Panc1 (cell line): ENCODE measurements around the gene TRIM25. TPM values are rescaled to one million over a fixed set of nuclear protein-coding genes. Genes with fewer than 3 reads are reported as not detected.

ENCODE experiments used
- ATAC-seq: fragments of 200-7000 bp; cut with Tn5 transposase; 2 replicates; pipeline ENCODE4 v1.9.1; 2020; ENCODE audit warnings: mild to moderate bottlenecking, moderate library complexity
- BruUV-seq: library from RNA; stranded (reverse); fragments of 400-500 nt; replicated peaks from 2 replicates; lab custom pipeline; 2021; lab: Mats Ljungman, UMichigan
- CTCF ChIA-PET: fragments of 300-600 bp; sonication (Branson Sonifier 250); formaldehyde crosslinking; loops from one replicate; lab custom pipeline; 2022; ENCODE audit warnings: antibody characterized with exemption; lab: Charles Lee
- POLR2A ChIA-PET: fragments of 300-600 bp; sonication (Branson Sonifier 250); formaldehyde crosslinking; loops from one replicate; lab custom pipeline; 2022; ENCODE audit warnings: antibody characterized with exemption; lab: Charles Lee
- DNase-seq: peaks from one replicate; pipeline ENCODE4 v3.0.0-alpha.2; 2010; ENCODE audit warnings: low read depth, low spot score
- H3K27ac ChIP-seq: 2 replicates; pipeline ENCODE4 v1.5.1; 2011; ENCODE audit warnings: mild to moderate bottlenecking, low read length, inconsistent platforms
- H3K27me3 ChIP-seq: fragments of 200-500 bp; sonication (Bioruptor generic); 2 replicates; pipeline ENCODE4 v1.6.0; 2014; ENCODE audit warnings: low read length, inconsistent platforms; ENCODE audit not compliant: control insufficient read depth, insufficient read depth
- H3K36me3 ChIP-seq: fragments of 200-500 bp; sonication (Bioruptor generic); 2 replicates; pipeline ENCODE4 v1.5.1; 2014; ENCODE audit warnings: inconsistent platforms, mild to moderate bottlenecking, low read length, moderate library complexity; ENCODE audit not compliant: control insufficient read depth, insufficient read depth
- H3K4me1 ChIP-seq: 2 replicates; pipeline ENCODE4 v1.5.1; 2011; ENCODE audit warnings: inconsistent platforms, mild to moderate bottlenecking, low read length, moderate library complexity; ENCODE audit not compliant: control insufficient read depth, insufficient read depth
- H3K4me3 ChIP-seq, 2 experiments: 2 replicates each; pipeline ENCODE4 v1.5.1; 2011 to 2012; ENCODE audit warnings: low read depth in 2 of 2, low read length in 2 of 2, mild to moderate bottlenecking in 2 of 2, inconsistent platforms in 1 of 2, moderate library complexity in 1 of 2
- H3K9me3 ChIP-seq: fragments of 200-500 bp; sonication (Bioruptor generic); 2 replicates; pipeline ENCODE4 v1.5.1; 2014; ENCODE audit warnings: low read depth, mild to moderate bottlenecking, inconsistent platforms, low read length, moderate library complexity; ENCODE audit not compliant: control insufficient read depth, insufficient read depth
- POLR2AphosphoS5 ChIP-seq: IDR thresholded peaks from 2 replicates; pipeline ENCODE4 v1.6.1; 2012; ENCODE audit warnings: mild to moderate bottlenecking, low read depth, low read length, moderate library complexity
- SIN3A ChIP-seq: IDR thresholded peaks from 2 replicates; pipeline ENCODE4 v1.6.1; 2012; ENCODE audit warnings: low read depth, mild to moderate bottlenecking, low read length, moderate library complexity, borderline replicate concordance; ENCODE audit not compliant: insufficient read depth
- TCF7L2 ChIP-seq: IDR thresholded peaks from 2 replicates; pipeline ENCODE4 v1.6.1; 2011; ENCODE audit warnings: mild to moderate bottlenecking, low read depth, low read length, inconsistent platforms
- in situ Hi-C: cut with HindIII; loops from 2 replicates; pipeline ENCODE4 v1.10.0; 2016; ENCODE audit warnings: low sequenced_read_pairs, low pct_unique_long_range_greater_than_20kb
- intact Hi-C: fragments of 100-400 bp; cut with micrococcal nuclease; formaldehyde crosslinking; loops from one replicate; pipeline ENCODE4 v1.10.0; 2022; ENCODE audit not compliant: unreplicated experiment
- total RNA-seq: library from RNA; stranded (reverse); gene quantifications from one replicate; pipeline ENCODE4 v1.2.1, GENCODE V29; 2021; ENCODE audit not compliant: unreplicated experiment
- TF ChIP-seq, protein P1 (sequence below), 2 experiments: IDR thresholded peaks; 2 replicates each; pipeline ENCODE4 v1.6.1; 2011 to 2012; ENCODE audit warnings: low read depth in 2 of 2, control low read depth in 1 of 2, low read length in 1 of 2, mild to moderate bottlenecking in 1 of 2, moderate library complexity in 1 of 2; ENCODE audit not compliant: insufficient read depth in 1 of 2
- TF ChIP-seq, protein P2 (sequence below): fragments of 450-650 bp; IDR thresholded peaks from 2 replicates; pipeline ENCODE4 v1.5.1; 2017; ENCODE audit warnings: mild to moderate bottlenecking

TRIM25 gene
- total RNA-seq, 1 experiment from 2014 or later = 73.2 TPM

DNA sequence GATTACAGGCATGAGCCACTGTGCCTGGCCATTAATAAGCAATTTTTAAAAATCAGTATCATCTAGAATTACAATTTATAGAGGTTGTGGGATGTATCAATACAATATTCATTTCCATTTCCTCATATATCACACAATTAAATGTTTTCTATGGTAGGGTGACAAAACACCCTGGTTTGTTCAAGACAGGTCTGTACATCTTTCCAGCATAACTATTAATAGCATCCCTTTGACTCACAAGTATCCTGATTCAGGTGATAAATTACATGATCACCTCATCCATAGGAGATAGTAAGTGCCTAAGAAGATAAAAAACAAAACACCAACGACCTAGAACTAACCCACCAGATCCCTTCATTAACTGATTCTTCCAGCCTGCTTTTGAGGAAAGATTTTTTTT lies 33.9 kb upstream of the TRIM25 start:
- H3K36me3 ChIP-seq = peaks cover 28% of the 10 kb centered on the region
- BruUV-seq = no TSS peak
- H3K4me1 ChIP-seq = no peaks in the 10 kb centered on the region
- no peak overlapping the region for H3K27ac ChIP-seq
- CTCF ChIA-PET = no interaction called here
- no peaks in the 10 kb centered on the region for H3K27me3 ChIP-seq
- no peak for ATAC-seq
- DNase-seq = no peak
- H3K9me3 ChIP-seq = no peaks in the 10 kb centered on the region
- intact Hi-C loops = no loop called here
- H3K4me3 ChIP-seq = no peak overlapping the region
- in situ Hi-C loops = no loop called here
- POLR2A ChIA-PET = no interaction called here
- TF ChIP-seq POLR2AphosphoS5 = no peak
- TF ChIP-seq, protein P1, sequence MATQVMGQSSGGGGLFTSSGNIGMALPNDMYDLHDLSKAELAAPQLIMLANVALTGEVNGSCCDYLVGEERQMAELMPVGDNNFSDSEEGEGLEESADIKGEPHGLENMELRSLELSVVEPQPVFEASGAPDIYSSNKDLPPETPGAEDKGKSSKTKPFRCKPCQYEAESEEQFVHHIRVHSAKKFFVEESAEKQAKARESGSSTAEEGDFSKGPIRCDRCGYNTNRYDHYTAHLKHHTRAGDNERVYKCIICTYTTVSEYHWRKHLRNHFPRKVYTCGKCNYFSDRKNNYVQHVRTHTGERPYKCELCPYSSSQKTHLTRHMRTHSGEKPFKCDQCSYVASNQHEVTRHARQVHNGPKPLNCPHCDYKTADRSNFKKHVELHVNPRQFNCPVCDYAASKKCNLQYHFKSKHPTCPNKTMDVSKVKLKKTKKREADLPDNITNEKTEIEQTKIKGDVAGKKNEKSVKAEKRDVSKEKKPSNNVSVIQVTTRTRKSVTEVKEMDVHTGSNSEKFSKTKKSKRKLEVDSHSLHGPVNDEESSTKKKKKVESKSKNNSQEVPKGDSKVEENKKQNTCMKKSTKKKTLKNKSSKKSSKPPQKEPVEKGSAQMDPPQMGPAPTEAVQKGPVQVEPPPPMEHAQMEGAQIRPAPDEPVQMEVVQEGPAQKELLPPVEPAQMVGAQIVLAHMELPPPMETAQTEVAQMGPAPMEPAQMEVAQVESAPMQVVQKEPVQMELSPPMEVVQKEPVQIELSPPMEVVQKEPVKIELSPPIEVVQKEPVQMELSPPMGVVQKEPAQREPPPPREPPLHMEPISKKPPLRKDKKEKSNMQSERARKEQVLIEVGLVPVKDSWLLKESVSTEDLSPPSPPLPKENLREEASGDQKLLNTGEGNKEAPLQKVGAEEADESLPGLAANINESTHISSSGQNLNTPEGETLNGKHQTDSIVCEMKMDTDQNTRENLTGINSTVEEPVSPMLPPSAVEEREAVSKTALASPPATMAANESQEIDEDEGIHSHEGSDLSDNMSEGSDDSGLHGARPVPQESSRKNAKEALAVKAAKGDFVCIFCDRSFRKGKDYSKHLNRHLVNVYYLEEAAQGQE (IDR thresholded peaks at IDR 0.05; ENCODE audit: insufficient read depth in 1 of 2, low read depth in 2 of 2, low read length in 1 of 2) = no peak
- TF ChIP-seq, protein P2, sequence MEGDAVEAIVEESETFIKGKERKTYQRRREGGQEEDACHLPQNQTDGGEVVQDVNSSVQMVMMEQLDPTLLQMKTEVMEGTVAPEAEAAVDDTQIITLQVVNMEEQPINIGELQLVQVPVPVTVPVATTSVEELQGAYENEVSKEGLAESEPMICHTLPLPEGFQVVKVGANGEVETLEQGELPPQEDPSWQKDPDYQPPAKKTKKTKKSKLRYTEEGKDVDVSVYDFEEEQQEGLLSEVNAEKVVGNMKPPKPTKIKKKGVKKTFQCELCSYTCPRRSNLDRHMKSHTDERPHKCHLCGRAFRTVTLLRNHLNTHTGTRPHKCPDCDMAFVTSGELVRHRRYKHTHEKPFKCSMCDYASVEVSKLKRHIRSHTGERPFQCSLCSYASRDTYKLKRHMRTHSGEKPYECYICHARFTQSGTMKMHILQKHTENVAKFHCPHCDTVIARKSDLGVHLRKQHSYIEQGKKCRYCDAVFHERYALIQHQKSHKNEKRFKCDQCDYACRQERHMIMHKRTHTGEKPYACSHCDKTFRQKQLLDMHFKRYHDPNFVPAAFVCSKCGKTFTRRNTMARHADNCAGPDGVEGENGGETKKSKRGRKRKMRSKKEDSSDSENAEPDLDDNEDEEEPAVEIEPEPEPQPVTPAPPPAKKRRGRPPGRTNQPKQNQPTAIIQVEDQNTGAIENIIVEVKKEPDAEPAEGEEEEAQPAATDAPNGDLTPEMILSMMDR = no peak
- no peak for TF ChIP-seq TCF7L2
- TF ChIP-seq SIN3A = no peak

DNA sequence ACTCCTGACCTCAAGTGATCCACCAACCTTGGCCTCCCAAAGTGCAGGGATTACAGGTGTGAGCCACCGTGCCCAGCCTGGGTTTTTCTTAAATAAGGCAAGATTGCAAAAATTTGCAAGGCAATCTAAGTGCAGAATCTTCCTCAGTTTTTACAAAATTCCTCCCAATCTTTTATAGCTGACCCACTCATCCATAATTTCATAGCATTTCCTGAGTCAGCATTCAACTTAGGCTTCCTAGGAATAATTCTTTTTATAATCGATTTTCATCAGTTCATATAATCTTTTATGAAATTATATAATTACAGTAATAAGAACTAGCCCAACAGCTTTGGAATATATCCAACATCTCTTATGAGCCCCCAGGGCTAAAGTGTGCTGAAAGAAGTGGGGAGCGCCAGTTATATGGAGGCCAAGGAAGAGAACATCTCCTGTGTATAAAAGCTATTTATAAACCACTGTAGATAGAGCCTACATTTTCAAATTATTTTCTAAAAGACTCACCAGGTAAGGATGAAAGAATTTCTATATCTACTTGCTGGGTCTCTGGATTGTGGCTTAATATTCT lies 32.2 kb upstream of the TRIM25 start:
- CTCF ChIA-PET = no interaction called here
- POLR2A ChIA-PET = no interaction called here
- Histone ChIP-seq H3K27me3 (no peaks in the 10 kb centered on the region), H3K36me3 (peaks cover 32% of the 10 kb centered on the region), H3K27ac (no peak overlapping the region), H3K4me1 (no peaks in the 10 kb centered on the region), H3K4me3 (no peak overlapping the region), H3K9me3 (no peaks in the 10 kb centered on the region)
- DNase-seq (no peak), ATAC-seq (no peak)
- in situ Hi-C loops (no loop called here), intact Hi-C loops (no loop called here)
- no peak for TF ChIP-seq POLR2AphosphoS5
- TF ChIP-seq, protein P2 = no peak
- TF ChIP-seq, protein P1 (IDR thresholded peaks at IDR 0.05; ENCODE audit: insufficient read depth in 1 of 2, low read depth in 2 of 2, low read length in 1 of 2) = no peak
- BruUV-seq = no TSS peak
